ENCODE data around the gene DPH1.
"Not testable (repeated sequence)": the region's sequence is repeated elsewhere in the genome, so short reads cannot be mapped to it uniquely, and the experiment has no call there.

Gene DPH1

DNA sequence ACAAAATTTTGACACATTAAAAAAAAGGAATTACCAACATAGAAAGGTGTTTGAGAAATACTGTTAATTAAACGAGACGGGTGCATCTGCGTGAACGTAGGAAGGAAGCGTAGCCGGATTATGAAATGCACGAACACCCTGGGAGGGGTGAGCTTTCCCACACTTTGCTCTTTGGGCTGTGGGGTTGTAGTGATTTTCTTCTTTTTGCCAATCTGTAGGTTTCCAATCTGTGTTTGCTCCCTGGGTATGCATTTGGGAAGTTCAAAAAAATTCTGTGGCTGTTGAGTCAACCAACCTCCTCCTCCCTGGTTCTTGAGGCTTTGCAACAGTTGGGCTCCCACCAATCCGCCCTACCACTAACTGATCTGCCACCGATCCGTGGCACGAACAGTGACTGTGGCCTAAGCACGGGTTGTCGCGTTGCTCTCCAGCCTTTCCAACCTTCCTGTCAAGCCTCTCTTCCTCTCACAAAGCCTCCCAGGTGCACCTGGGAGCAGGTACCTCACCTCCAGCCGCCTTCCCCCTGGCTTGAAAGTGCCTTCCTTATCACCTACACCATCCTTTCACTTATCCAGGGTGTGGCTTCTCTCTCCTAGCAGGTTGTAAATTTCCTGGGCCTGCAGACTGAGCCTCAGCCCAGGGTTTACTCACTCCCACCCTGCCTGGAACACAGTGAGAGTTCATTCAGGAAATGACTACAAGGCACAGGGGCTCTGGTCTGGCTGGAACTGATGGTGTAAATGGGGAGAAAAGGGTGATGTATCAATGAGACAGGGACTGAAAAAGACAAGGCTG lies 21.4 kb upstream of the DPH1 start:
- Histone ChIP-seq H2AFZ (no peak overlapping the region), H3K79me2 (no peaks in the 10 kb centered on the region), H3K27ac (no peak overlapping the region), H3K4me1 (peaks cover 3% of the 10 kb centered on the region), H3K9ac (no peak overlapping the region), H3K4me3 (ENCODE audit: low read depth, low read length) (no peak overlapping the region), H3K36me3 (ENCODE audit: control insufficient read depth, insufficient read depth, low read length) (no peaks in the 10 kb centered on the region), H3K27me3 (ENCODE audit: control insufficient read depth, insufficient read depth, low read length) (no peaks in the 10 kb centered on the region), H3K9me3 (ENCODE audit: control insufficient read depth, low read length) (no peaks in the 10 kb centered on the region), H3K4me2 (ENCODE audit: low read length) (no peak overlapping the region)
- TF ChIP-seq, protein P1, sequence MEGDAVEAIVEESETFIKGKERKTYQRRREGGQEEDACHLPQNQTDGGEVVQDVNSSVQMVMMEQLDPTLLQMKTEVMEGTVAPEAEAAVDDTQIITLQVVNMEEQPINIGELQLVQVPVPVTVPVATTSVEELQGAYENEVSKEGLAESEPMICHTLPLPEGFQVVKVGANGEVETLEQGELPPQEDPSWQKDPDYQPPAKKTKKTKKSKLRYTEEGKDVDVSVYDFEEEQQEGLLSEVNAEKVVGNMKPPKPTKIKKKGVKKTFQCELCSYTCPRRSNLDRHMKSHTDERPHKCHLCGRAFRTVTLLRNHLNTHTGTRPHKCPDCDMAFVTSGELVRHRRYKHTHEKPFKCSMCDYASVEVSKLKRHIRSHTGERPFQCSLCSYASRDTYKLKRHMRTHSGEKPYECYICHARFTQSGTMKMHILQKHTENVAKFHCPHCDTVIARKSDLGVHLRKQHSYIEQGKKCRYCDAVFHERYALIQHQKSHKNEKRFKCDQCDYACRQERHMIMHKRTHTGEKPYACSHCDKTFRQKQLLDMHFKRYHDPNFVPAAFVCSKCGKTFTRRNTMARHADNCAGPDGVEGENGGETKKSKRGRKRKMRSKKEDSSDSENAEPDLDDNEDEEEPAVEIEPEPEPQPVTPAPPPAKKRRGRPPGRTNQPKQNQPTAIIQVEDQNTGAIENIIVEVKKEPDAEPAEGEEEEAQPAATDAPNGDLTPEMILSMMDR (IDR thresholded peaks at IDR 0.05): no peak

DNA sequence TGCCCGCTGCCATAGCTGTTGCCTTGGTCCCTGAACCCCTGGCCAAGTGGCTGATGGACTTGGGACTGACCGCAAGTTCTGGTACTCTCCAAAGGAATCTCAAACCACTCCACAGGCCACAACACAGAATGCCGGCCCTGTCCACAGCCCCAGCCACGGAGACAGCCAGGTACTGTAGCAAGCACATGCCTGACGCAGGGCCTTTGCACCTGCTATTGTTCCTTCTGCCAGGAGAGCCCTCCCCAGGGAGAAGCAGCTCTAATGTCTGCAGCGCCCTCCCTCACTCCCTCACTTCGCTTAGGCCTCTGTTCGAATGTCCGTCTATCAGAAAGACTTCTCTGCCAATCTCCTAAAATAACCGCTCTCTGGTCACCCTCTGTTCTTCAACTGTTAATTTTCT lies 20.2 kb upstream of the DPH1 start:
- TF ChIP-seq, protein P1 (IDR thresholded peaks at IDR 0.05): no peak
- H3K27me3 ChIP-seq (ENCODE audit: control insufficient read depth, insufficient read depth, low read length): no peaks in the 10 kb centered on the region
- H3K4me3 ChIP-seq (ENCODE audit: low read depth, low read length): no peak overlapping the region
- H3K4me2 ChIP-seq (ENCODE audit: low read length): no peak overlapping the region
- no peak overlapping the region for H2AFZ ChIP-seq
- no peaks in the 10 kb centered on the region for H3K9me3 ChIP-seq (ENCODE audit: control insufficient read depth, low read length)
- H3K36me3 ChIP-seq (ENCODE audit: control insufficient read depth, insufficient read depth, low read length): no peaks in the 10 kb centered on the region
- H3K4me1 ChIP-seq: peaks cover 3% of the 10 kb centered on the region
- H3K79me2 ChIP-seq: no peaks in the 10 kb centered on the region
- no peak overlapping the region for H3K9ac ChIP-seq
- no peak overlapping the region for H3K27ac ChIP-seq

DNA sequence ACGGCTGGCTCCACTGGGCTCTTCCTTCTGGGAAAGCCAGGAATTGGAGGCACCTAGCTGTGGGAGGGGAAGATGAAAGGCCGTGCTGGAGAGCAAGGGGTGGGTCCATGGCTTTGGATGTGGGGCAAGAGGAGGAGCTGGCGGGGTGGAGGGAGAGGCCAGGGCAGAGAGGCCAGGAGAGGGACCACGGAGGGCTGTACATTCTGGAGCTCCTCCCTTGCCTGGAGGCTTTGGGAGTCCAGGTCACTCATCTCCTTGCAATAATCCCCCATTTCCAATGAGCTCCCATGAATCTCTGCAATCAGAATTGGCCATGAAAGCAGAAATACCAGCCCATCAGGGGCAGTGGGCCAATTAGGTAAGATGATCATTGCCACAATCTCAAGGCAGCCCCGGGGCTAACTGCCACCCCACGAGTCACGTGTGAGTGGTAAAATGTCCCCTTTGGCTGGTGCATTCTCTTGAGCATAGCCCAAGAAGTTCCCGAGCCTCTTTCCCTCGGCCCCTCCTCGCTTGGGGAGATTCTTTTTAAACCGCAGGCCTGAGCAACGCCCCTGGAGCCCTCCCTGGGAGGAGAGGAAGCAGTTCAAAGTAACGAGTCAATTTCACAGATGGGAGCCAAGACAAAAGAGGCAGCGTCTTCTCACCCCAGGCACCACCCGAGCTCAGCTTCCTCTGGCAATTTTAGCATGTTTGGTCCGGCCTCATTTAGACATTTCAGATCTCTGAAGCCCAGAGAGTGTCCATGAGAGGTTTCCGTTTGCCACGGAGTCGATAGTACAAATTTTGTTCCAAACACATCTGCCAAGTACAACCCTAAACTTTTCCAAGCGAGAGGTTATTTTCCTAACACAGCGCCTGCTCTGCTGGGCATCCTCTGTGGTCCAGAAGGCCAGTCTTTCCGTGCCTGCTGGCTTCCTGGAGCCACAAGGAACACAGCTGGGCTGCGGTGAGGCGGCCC lies 18.3 kb upstream of the DPH1 start:
- Histone ChIP-seq H3K9ac (no peak overlapping the region), H3K27ac (peak overlapping the region; percentile 16)

DNA sequence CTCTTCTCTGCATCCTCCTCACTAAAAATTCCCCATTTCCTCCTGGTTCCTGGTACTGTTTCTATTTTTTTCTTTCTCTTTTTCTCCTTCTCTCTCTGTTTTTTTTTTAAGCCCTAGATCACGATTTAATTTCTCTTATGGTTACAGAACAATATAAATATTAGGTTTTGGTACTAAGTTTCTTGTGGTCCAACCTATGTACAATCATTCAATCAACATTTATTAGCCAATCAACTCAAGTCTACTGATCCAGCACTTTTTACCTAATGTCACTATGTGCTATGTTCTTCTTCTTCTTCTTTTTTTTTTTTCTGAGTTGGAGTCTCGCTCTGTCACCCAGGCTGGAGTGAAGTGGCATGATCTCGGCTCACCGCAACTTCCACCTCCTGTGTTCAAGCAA lies 17.5 kb upstream of the DPH1 start:
- Histone ChIP-seq H3K4me2 (ENCODE audit: low read length) (no peak overlapping the region), H3K79me2 (no peaks in the 10 kb centered on the region), H3K36me3 (ENCODE audit: control insufficient read depth, insufficient read depth, low read length) (no peaks in the 10 kb centered on the region), H3K27me3 (ENCODE audit: control insufficient read depth, insufficient read depth, low read length) (no peaks in the 10 kb centered on the region), H3K4me3 (ENCODE audit: low read depth, low read length) (no peak overlapping the region), H2AFZ (no peak overlapping the region), H3K27ac (no peak overlapping the region), H3K9me3 (ENCODE audit: control insufficient read depth, low read length) (no peaks in the 10 kb centered on the region), H3K4me1 (peaks cover 7% of the 10 kb centered on the region), H3K9ac (no peak overlapping the region)
- TF ChIP-seq, protein P1 (IDR thresholded peaks at IDR 0.05): no peak

More for the DNA sequence above, 18.3 kb upstream of the DPH1 start:
- TF ChIP-seq, protein P1 (IDR thresholded peaks at IDR 0.05): no peak
- H3K4me1 ChIP-seq: peaks cover 3% of the 10 kb centered on the region
- H3K27me3 ChIP-seq (ENCODE audit: control insufficient read depth, insufficient read depth, low read length): no peaks in the 10 kb centered on the region
- H3K4me3 ChIP-seq (ENCODE audit: low read depth, low read length): no peak overlapping the region
- no peaks in the 10 kb centered on the region for H3K9me3 ChIP-seq (ENCODE audit: control insufficient read depth, low read length)
- no peak overlapping the region for H3K4me2 ChIP-seq (ENCODE audit: low read length)
- H3K36me3 ChIP-seq (ENCODE audit: control insufficient read depth, insufficient read depth, low read length): no peaks in the 10 kb centered on the region
- H2AFZ ChIP-seq: peak overlapping the region; percentile 5
- no peaks in the 10 kb centered on the region for H3K79me2 ChIP-seq

DNA sequence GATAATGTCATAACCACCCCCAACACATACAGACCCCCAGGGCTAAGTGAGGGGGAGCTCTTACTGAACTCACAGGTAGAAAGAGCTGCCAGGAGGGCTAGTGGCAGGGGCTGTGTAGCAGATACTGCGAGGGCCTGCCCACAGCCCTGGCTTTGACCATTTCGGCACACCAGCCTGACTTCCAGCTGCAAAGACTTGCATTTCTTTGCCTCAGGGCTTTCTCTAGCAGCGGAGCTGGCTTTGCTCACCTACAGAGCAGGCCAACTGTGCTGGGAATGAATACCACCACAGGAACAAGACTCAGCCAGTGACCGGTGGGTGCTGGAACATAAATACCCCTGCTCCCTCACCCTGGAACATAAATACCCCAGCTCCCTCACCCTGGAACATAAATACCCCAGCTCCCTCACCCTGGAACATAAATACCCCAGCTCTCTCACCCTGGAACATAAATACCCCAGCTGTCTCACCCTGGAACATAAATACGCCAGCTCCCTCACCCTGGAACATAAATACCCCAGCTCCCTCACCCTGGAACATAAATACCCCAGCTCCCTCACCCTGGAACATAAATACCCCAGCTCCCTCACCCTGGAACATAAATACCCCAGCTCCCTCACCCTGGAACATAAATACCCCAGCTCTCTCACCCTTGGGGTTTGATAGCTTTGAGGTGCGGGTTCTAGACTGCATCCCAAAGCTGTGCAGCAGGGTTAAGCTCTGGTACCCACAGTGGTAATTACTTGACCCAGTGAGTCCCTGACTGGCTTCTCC lies 16.5 kb upstream of the DPH1 start:
- H3K4me1 ChIP-seq: peaks cover 11% of the 10 kb centered on the region
- not testable (repeated sequence) for H3K4me2 ChIP-seq (ENCODE audit: low read length); H3K27ac ChIP-seq; H3K36me3 ChIP-seq (ENCODE audit: control insufficient read depth, insufficient read depth, low read length); H3K9ac ChIP-seq; H3K79me2 ChIP-seq; H2AFZ ChIP-seq; H3K9me3 ChIP-seq (ENCODE audit: control insufficient read depth, low read length); H3K4me3 ChIP-seq (ENCODE audit: low read depth, low read length); H3K27me3 ChIP-seq (ENCODE audit: control insufficient read depth, insufficient read depth, low read length)

Data from parathyroid adenoma (tissue), 2 donors.